ENCODE measurements around the gene KCNE4. TPM values are rescaled to one million over a fixed set of nuclear protein-coding genes. Genes with fewer than 3 reads are reported as not detected.

The KCNE4 gene
- polyA plus RNA-seq, 1 donor from 2014 or later = not detected

DNA sequence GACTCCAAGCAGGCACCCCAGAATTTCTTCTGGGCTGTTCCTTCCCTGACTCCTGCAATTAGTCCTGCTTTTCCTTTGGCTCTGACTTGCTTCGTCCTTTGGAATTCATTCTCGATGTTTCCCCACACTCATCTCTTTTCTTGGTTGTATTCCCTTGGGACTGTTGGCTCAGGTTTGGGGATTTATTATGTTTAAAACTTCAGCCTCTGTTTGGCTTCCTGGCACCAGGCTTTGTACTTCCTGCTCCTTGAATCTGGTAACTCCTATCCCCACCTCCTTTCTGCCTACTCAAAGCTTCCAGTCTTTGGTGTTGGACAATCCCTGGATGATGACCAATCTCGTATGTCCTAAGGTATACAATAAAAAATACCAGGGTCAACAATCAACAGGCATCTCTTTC lies 1.8 kb upstream of the KCNE4 start:
- no peaks in the 10 kb centered on the region for H3K79me2 ChIP-seq (replicated peaks; ENCODE audit: insufficient read depth, low read length)
- H2AFZ ChIP-seq (ENCODE audit: low read depth, low read length) = no peak overlapping the region
- no peaks in the 10 kb centered on the region for H3F3A ChIP-seq (ENCODE audit: insufficient read depth, low read length, poor library complexity, severe bottlenecking)
- TF ChIP-seq SMC3 (conservative IDR thresholded peaks at IDR 0.05; ENCODE audit: poor library complexity) (no peak), RAD21 (conservative IDR thresholded peaks at IDR 0.05) (no peak), POLR2AphosphoS5 (IDR thresholded peaks at IDR 0.05) (no peak), TAF1 (IDR thresholded peaks at IDR 0.05; ENCODE audit: low read depth) (no peak)
- no peaks in the 10 kb centered on the region for H3K27me3 ChIP-seq (ENCODE audit: insufficient read depth, low read depth, low read length)
- no peaks in the 10 kb centered on the region for H3K9me3 ChIP-seq (ENCODE audit: low read length)
- H3K36me3 ChIP-seq (ENCODE audit: insufficient read depth, low read length) = no peaks in the 10 kb centered on the region
- H3K9ac ChIP-seq (ENCODE audit: low read length) = no peak overlapping the region
- H4K20me1 ChIP-seq (ENCODE audit: insufficient read depth) = no peaks in the 10 kb centered on the region
- H3K4me3 ChIP-seq (ENCODE audit: low read length) = no peak overlapping the region
- H3K27ac ChIP-seq (ENCODE audit: low read length) = no peak overlapping the region
- no peaks in the 10 kb centered on the region for H3K9me2 ChIP-seq (ENCODE audit: insufficient read depth, low read length)
- no peak overlapping the region for H3K4me2 ChIP-seq (ENCODE audit: low read length)

DNA sequence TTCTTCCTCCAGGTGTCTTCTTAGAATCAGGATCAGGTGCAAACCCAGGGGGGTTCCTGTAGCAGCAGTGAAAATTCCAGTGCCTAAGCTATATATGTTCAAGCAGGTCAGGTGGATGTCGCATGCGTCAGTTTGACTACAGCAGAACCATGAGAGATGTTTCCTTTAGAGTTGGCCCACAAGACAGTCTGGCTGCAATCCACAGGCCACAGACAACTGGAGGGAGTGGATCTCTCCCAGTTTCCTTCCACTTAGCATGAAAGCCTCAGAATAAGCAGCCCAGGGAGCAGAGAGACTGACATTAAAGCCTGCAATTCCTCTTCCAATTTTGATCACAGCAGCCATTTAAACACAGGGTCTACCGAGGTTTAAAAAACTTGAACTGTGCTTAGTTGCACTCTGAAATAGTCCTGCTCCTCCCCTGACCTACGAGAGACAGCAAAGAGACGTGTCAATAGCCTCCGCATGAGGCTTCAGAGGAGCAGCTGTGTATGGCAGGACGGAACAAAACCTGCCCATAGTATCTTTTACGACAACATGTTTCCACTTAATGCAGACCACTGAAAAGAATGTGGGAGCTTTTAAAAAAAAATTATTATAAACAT lies 988 bp upstream of the KCNE4 start:
- no peaks in the 10 kb centered on the region for H3K27me3 ChIP-seq (ENCODE audit: insufficient read depth, low read depth, low read length)
- H3K4me2 ChIP-seq (ENCODE audit: low read length) = no peak overlapping the region
- no peaks in the 10 kb centered on the region for H3K36me3 ChIP-seq (ENCODE audit: insufficient read depth, low read length)
- no peak overlapping the region for H2AFZ ChIP-seq (ENCODE audit: low read depth, low read length)
- no peaks in the 10 kb centered on the region for H3F3A ChIP-seq (ENCODE audit: insufficient read depth, low read length, poor library complexity, severe bottlenecking)
- H3K79me2 ChIP-seq (replicated peaks; ENCODE audit: insufficient read depth, low read length) = no peaks in the 10 kb centered on the region
- no peaks in the 10 kb centered on the region for H4K20me1 ChIP-seq (ENCODE audit: insufficient read depth)
- H3K4me3 ChIP-seq (ENCODE audit: low read length) = no peak overlapping the region
- no peak overlapping the region for H3K9ac ChIP-seq (ENCODE audit: low read length)
- no peak for TF ChIP-seq EZH2 (IDR thresholded peaks at IDR 0.05; ENCODE audit: borderline replicate concordance, insufficient read depth, low read length, poor library complexity, severe bottlenecking)
- no peak for TF ChIP-seq RAD21 (conservative IDR thresholded peaks at IDR 0.05)
- TF ChIP-seq, protein P1, sequence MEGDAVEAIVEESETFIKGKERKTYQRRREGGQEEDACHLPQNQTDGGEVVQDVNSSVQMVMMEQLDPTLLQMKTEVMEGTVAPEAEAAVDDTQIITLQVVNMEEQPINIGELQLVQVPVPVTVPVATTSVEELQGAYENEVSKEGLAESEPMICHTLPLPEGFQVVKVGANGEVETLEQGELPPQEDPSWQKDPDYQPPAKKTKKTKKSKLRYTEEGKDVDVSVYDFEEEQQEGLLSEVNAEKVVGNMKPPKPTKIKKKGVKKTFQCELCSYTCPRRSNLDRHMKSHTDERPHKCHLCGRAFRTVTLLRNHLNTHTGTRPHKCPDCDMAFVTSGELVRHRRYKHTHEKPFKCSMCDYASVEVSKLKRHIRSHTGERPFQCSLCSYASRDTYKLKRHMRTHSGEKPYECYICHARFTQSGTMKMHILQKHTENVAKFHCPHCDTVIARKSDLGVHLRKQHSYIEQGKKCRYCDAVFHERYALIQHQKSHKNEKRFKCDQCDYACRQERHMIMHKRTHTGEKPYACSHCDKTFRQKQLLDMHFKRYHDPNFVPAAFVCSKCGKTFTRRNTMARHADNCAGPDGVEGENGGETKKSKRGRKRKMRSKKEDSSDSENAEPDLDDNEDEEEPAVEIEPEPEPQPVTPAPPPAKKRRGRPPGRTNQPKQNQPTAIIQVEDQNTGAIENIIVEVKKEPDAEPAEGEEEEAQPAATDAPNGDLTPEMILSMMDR (IDR thresholded peaks at IDR 0.05; ENCODE audit: poor library complexity, severe bottlenecking) = no peak
- no peak for TF ChIP-seq TAF1 (IDR thresholded peaks at IDR 0.05; ENCODE audit: low read depth)
- no peak overlapping the region for H3K27ac ChIP-seq (ENCODE audit: low read length)
- no peaks in the 10 kb centered on the region for H3K9me2 ChIP-seq (ENCODE audit: insufficient read depth, low read length)
- H3K9me3 ChIP-seq (ENCODE audit: low read length) = no peaks in the 10 kb centered on the region

DNA sequence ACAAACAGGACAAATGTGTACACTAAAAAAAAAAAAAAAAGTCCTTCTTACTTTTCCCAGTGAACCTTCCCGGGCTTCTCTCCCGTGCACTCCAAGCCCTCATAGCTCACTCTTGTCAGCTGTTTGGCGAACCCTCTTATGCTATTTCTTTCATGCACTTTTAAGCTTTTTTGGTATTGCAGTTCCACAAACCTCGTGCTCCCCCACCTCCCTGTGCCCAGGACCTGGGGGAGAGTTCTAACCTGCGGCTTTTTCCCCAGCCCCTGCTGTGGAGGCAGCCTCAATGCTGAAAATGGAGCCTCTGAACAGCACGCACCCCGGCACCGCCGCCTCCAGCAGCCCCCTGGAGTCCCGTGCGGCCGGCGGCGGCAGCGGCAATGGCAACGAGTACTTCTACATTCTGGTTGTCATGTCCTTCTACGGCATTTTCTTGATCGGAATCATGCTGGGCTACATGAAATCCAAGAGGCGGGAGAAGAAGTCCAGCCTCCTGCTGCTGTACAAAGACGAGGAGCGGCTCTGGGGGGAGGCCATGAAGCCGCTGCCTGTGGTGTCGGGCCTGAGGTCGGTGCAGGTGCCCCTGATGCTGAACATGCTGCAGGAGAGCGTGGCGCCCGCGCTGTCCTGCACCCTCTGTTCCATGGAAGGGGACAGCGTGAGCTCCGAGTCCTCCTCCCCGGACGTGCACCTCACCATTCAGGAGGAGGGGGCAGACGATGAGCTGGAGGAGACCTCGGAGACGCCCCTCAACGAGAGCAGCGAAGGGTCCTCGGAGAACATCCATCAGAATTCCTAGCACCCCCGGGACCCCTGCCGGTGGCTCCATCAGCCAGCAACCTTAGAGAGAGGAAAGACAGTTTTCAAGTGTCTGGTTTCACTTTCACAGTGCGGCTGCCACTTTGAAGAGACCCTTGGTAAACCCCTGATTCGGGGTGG lies 826 bp downstream of the KCNE4 start:
- Histone ChIP-seq H3K4me2 (ENCODE audit: low read length) (no peak overlapping the region), H2AFZ (ENCODE audit: low read depth, low read length) (no peak overlapping the region), H3K27ac (ENCODE audit: low read length) (no peak overlapping the region), H3K36me3 (ENCODE audit: insufficient read depth, low read length) (no peaks in the 10 kb centered on the region), H3K9me3 (ENCODE audit: low read length) (no peaks in the 10 kb centered on the region), H4K20me1 (ENCODE audit: insufficient read depth) (no peaks in the 10 kb centered on the region), H3K4me3 (ENCODE audit: low read length) (no peak overlapping the region), H3K9me2 (ENCODE audit: insufficient read depth, low read length) (no peaks in the 10 kb centered on the region), H3K79me2 (replicated peaks; ENCODE audit: insufficient read depth, low read length) (no peaks in the 10 kb centered on the region), H3K9ac (ENCODE audit: low read length) (no peak overlapping the region), H3K27me3 (ENCODE audit: insufficient read depth, low read depth, low read length) (no peaks in the 10 kb centered on the region), H3F3A (ENCODE audit: insufficient read depth, low read length, poor library complexity, severe bottlenecking) (no peaks in the 10 kb centered on the region)
- TF ChIP-seq POLR2AphosphoS5 (IDR thresholded peaks at IDR 0.05) (no peak), TAF1 (IDR thresholded peaks at IDR 0.05; ENCODE audit: low read depth) (no peak), EZH2 (IDR thresholded peaks at IDR 0.05; ENCODE audit: borderline replicate concordance, insufficient read depth, low read length, poor library complexity, severe bottlenecking) (no peak), SMC3 (conservative IDR thresholded peaks at IDR 0.05; ENCODE audit: poor library complexity) (no peak), EP300 (conservative IDR thresholded peaks at IDR 0.05; ENCODE audit: poor library complexity, severe bottlenecking) (no peak), MXI1 (conservative IDR thresholded peaks at IDR 0.05; ENCODE audit: poor library complexity, severe bottlenecking) (no peak), RAD21 (conservative IDR thresholded peaks at IDR 0.05) (no peak)
- TF ChIP-seq, protein P2, sequence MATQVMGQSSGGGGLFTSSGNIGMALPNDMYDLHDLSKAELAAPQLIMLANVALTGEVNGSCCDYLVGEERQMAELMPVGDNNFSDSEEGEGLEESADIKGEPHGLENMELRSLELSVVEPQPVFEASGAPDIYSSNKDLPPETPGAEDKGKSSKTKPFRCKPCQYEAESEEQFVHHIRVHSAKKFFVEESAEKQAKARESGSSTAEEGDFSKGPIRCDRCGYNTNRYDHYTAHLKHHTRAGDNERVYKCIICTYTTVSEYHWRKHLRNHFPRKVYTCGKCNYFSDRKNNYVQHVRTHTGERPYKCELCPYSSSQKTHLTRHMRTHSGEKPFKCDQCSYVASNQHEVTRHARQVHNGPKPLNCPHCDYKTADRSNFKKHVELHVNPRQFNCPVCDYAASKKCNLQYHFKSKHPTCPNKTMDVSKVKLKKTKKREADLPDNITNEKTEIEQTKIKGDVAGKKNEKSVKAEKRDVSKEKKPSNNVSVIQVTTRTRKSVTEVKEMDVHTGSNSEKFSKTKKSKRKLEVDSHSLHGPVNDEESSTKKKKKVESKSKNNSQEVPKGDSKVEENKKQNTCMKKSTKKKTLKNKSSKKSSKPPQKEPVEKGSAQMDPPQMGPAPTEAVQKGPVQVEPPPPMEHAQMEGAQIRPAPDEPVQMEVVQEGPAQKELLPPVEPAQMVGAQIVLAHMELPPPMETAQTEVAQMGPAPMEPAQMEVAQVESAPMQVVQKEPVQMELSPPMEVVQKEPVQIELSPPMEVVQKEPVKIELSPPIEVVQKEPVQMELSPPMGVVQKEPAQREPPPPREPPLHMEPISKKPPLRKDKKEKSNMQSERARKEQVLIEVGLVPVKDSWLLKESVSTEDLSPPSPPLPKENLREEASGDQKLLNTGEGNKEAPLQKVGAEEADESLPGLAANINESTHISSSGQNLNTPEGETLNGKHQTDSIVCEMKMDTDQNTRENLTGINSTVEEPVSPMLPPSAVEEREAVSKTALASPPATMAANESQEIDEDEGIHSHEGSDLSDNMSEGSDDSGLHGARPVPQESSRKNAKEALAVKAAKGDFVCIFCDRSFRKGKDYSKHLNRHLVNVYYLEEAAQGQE (IDR thresholded peaks at IDR 0.05; ENCODE audit: borderline replicate concordance) = no peak
- TF ChIP-seq, protein P1 (IDR thresholded peaks at IDR 0.05; ENCODE audit: poor library complexity, severe bottlenecking) = no peak
